GM18499 (cell line): ENCODE data around the gene ARSJ.
A peak's percentile ranks its signal among the peaks of the same experiment; 100 is the strongest.
"Not testable (repeated sequence)": the region's sequence is repeated elsewhere in the genome, so short reads cannot be mapped to it uniquely, and the experiment has no call there.

Experiments used
- ATAC-seq: cut with Tn5 transposase; IDR thresholded peaks from one replicate; pipeline ENCODE4 v1.9.1; 2021; ENCODE audit warnings: moderate number of reproducible peaks; ENCODE audit not compliant: insufficient read depth, unreplicated experiment

Gene ARSJ

DNA sequence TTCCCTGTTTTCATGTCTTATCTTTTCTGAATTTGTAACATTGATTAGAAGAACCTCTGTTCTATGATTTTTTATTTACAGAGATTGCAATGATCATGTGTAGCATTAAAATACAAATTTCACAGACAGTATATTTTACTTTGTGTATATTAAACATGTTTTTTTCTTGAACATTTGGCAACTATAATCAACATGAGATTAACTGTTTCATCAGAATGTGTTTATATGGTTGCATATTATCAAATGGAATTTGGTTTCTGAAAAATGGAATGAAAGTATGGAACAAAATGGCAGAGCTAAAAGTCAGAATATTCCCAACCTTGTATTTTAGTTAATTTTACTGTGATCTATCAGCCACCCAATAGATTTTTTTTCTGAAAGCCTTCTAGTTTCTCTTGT is 19.9 kb downstream of the ARSJ start:
- ATAC-seq = no peak

GRCh38 chr4:113958766-113959538 is 20.5 kb downstream of the ARSJ start:
- ATAC-seq = no peak

GRCh38 chr4:113957956-113958355 is 21.5 kb downstream of the ARSJ start:
- no peak for ATAC-seq

GRCh38 chr4:113955948-113956347 is 23.5 kb downstream of the ARSJ start:
- ATAC-seq = no peak

DNA sequence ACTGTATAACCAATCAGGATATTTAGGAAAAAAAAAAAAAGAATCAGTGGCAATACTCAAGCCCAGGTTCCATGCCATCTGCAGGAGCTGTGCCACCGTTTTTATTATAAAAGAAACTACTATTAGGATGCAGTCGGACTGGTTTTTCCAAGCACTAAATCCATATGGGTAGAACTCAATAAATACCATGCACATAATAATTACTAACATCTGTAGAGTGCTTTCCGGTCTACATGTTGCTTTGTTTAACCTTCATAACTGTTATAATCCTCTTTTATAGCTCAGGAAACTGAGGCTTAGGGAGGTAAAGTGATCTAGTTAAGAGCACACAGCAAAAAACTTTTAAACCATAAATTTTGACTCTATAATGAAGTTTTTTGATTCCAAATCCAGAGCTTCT is 24.0 kb downstream of the ARSJ start:
- ATAC-seq = no peak

GRCh38 chr4:113953888-113954287 is 25.6 kb downstream of the ARSJ start:
- ATAC-seq = no peak

DNA sequence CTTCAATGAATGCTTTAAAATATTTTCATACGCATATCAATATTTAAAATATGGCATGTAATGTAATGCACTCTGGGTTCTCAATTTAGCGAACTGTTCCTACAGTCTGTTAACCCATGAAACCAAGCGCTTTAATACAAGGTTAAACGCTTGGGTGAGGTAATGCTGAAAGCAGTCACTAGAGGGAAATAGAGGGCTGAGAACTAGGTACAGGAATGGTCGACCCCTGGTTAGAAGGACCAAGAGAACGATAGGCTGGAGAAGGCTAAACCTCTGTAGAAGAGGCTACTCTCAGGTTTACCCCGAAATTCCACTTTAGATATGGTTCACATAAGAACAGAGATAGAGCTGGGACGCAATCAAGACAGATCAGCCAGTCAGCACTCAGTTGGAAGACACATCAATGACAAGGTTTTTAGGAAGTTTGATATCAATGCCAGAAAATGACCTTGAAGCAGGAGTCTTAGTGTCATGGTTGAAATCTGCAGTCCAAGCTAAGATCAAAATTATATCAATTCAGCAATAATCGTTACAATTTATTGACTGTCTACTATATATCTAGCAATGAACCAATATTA is 26.9 kb downstream of the ARSJ start:
- ATAC-seq = peak; percentile 73

GRCh38 chr4:113951263-113951662 is 28.2 kb downstream of the ARSJ start:
- no peak for ATAC-seq

DNA sequence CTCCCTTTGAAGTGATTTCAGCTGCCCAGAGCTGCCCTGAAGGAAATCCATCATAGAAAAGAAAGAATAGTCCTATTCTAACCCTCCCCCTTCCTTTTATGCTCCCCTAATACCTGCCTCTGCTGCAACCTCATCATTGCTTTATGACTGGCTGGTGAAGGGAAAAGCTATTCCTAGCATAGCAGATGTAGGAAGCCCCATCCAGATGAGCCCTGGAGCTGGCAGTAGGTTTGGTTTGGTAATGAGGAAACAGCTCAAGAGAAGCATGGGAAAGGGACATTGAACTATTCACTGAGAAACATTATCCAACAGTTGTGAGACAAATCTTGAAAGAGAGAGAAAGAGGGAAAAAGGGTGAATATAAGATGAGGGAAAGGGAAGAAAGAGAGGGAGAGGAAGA is 29.2 kb downstream of the ARSJ start:
- ATAC-seq = no peak

- ATAC-seq = no peak
Observed at GRCh38 chr4:113947484-113947883, 32.0 kb downstream of the ARSJ start.

GRCh38 chr4:113945906-113946305 is 33.5 kb downstream of the ARSJ start:
- no peak for ATAC-seq

- ATAC-seq = no peak
Observed at GRCh38 chr4:113943863-113944262, 35.6 kb downstream of the ARSJ start.

GRCh38 chr4:113943085-113943484 is 36.4 kb downstream of the ARSJ start:
- ATAC-seq = no peak

DNA sequence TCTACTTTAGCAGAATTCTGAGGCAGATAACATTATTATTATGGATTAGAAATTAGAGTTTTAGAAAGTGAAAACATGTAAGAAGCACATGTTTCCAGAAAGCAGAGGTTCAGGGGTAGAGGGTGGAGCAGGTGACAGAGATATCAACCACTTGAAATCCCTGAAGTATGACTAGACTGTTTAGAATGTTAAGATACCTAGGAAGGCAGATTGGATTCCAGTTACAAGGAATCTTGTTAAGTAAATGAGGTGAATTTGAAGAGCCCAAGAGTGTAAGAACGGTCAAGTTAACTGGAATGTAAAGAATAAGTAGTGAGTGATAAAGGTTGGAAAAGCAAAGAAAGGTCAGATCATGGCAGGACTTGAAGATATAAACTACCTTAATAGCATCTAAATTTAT is 37.6 kb downstream of the ARSJ start:
- ATAC-seq = no peak

DNA sequence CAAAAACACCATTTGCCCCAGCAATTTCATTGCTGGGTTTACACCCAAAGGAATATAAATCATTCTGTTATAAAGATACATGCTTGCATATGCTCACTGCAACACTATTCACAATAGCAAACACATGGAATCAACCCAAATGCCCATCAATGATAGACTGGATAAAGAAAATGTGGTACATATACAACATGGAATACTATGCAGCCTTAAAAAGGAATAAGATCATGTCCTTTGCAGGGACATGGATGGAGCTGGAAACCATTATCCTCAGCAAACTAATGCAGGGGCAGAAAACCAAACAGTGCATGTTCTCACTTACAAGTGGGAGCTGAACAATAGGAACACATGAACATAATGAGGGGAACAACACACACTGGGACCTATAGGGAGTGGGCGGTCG is 39.3 kb downstream of the ARSJ start:
- ATAC-seq = not testable (repeated sequence)

DNA sequence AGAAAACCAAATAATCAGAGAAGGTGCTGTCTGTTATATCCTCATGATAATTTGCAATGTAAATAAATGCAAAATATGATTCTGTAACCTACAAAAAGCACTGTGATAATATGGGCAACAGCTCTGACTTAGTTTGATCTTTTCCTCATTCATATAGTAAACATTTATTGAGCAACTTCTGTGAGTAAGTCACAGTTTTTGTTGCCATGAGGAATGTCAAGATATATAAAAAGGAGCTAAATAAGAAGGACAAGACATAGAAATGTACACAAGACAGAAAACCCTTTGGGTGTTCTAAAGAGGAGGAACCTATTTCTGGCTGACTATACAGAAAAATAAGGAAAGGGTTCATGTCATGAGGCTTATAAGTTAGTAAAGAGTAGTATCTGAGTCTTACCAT is 44.3 kb downstream of the ARSJ start:
- no peak for ATAC-seq

DNA sequence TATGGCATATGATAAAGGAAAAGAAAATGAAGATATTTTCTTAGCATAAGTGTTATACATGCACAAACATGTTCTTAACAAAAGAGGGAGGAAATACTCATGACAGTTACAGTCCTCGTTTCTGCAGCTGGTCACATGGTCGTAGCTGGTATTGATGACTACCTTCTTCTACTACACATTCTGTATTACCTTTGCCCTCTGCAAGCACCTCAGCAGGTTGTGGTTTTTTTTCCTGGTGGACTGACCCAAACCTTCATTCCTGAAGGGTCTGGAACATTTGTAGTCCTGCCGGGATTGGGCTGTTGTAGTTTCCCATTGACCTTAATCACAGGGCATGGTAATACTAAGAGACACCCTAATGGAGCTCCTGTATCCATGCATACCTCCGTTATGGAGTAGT is 54.7 kb downstream of the ARSJ start:
- not testable (repeated sequence) for ATAC-seq

DNA sequence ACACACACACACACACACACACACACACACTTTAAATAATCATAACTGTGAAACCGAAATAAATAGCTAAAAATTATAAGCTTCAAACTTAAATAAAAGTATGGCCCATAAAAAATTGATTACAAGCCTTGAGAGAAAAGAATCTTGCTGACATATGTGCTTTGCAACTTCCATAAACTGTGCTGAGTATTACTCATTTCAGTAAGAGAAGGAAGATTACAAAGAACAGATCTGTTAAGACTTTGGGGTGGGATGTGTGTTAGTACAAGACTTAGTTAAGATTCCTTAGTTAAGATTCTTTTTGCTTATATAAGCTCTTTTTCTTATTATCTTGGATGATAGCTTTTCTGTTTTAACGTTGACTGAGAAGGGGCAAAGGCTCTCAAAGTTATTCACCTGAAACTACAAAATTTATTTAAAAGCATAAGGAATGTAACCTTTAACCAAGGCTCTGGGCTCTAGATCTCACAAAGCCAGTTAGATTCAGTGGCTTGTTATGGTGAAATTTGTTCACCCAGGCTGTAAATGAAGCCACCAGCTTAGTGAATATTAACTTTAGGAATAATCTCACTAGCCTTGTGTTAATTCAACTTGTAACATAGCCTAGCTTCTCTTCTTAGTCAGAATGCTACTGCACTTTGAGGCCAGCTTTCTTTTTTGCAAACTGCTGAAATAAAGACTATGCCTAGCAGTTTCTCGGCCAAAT is 58.2 kb downstream of the ARSJ start:
- no peak for ATAC-seq

- no peak for ATAC-seq
Observed at GRCh38 chr4:113919611-113920010, 59.8 kb downstream of the ARSJ start.

DNA sequence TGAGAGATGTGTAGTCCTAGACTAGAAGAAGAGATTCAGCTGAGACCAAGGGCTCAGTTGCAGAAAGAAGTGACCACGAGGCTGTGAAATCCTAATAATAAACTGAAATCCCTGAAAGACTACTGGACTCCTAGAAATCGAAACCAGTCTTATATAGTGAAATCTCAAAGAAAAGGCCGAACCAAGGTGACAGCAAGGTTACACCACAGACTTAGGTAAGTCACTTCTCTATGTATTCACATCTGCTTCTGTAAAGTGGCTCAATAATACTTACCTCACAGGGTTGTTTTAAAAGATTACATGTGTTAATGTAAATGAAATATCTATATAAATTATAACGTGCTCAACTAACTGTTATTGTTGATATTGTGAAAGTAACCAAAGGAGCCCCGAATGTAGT is 60.3 kb downstream of the ARSJ start:
- no peak for ATAC-seq

GRCh38 chr4:113908829-113909228 is 70.6 kb downstream of the ARSJ start:
- ATAC-seq = no peak

- no peak for ATAC-seq
Observed at GRCh38 chr4:113907559-113907958, 71.9 kb downstream of the ARSJ start.
